A673 (cell line): ENCODE data around the gene SMAD4. TPM values are rescaled to one million over a fixed set of nuclear protein-coding genes. Genes with fewer than 3 reads are reported as not detected.

Experiments used
- BruUV-seq: library from RNA; stranded (reverse); fragments of 400-500 nt; replicated peaks from 2 replicates; lab custom pipeline; 2021; lab: Mats Ljungman, UMichigan
- CTCF ChIA-PET: fragments of 300-600 bp; sonication (Branson Sonifier 250); formaldehyde crosslinking; loops from one replicate; lab custom pipeline; 2022; ENCODE audit warnings: antibody characterized with exemption; lab: Charles Lee
- POLR2A ChIA-PET: fragments of 300-600 bp; sonication (Branson Sonifier 250); formaldehyde crosslinking; loops from one replicate; lab custom pipeline; 2022; ENCODE audit warnings: antibody characterized with exemption; ENCODE audit not compliant: low non-redundant PET; lab: Charles Lee
- DNase-seq: peaks from one replicate; pipeline ENCODE4 v3.0.0-alpha.2; 2015; ENCODE audit warnings: low spot score
- H3K27ac ChIP-seq: fragments of 200-600 bp; sonication (generic); 2 replicates; pipeline ENCODE4 v1.5.1; 2016; ENCODE audit warnings: mixed run types, low read depth, mild to moderate bottlenecking, mixed read lengths, antibody characterized with exemption, low read length; ENCODE audit not compliant: poor library complexity, severe bottlenecking
- H3K27me3 ChIP-seq: fragments of 200-600 bp; sonication (generic); replicated peaks from 2 replicates; pipeline ENCODE4 v1.6.1; 2017; ENCODE audit warnings: mixed run types, low read depth, mild to moderate bottlenecking, mixed read lengths, antibody characterized with exemption, low read length; ENCODE audit not compliant: insufficient read depth, poor library complexity
- H3K36me3 ChIP-seq: fragments of 200-600 bp; sonication (generic); 2 replicates; pipeline ENCODE4 v1.6.1; 2016; ENCODE audit warnings: mixed run types, mild to moderate bottlenecking, mixed read lengths, antibody characterized with exemption, low read length; ENCODE audit not compliant: insufficient read depth, poor library complexity, severe bottlenecking
- H3K4me1 ChIP-seq: fragments of 200-600 bp; sonication (generic); 2 replicates; pipeline ENCODE4 v1.6.1; 2017; ENCODE audit warnings: mixed run types, mild to moderate bottlenecking, mixed read lengths, antibody characterized with exemption, low read length; ENCODE audit not compliant: insufficient read depth, poor library complexity, severe bottlenecking
- H3K4me3 ChIP-seq: fragments of 200-600 bp; sonication (generic); 2 replicates; pipeline ENCODE4 v1.5.1; 2016; ENCODE audit warnings: low read depth, mixed run types, mild to moderate bottlenecking, mixed read lengths, low read length; ENCODE audit not compliant: poor library complexity, severe bottlenecking
- H3K9me3 ChIP-seq: fragments of 200-600 bp; sonication (generic); 2 replicates; pipeline ENCODE4 v1.6.1; 2016; ENCODE audit warnings: mixed run types, low read depth, mild to moderate bottlenecking, mixed read lengths, antibody characterized with exemption, low read length; ENCODE audit not compliant: poor library complexity, severe bottlenecking
- EZH2 ChIP-seq: fragments of 200-600 bp; sonication (generic); IDR thresholded peaks from 2 replicates; pipeline ENCODE4 v1.6.1; 2017; ENCODE audit warnings: borderline replicate concordance, low read depth, mild to moderate bottlenecking, mixed read lengths, antibody characterized with exemption, low read length; ENCODE audit not compliant: poor library complexity, severe bottlenecking
- intact Hi-C: fragments of 100-400 bp; cut with micrococcal nuclease; formaldehyde crosslinking; loops from one replicate; pipeline ENCODE4 v1.10.0; 2022; ENCODE audit not compliant: unreplicated experiment
- total RNA-seq: library from RNA; stranded (reverse); gene quantifications from 2 replicates; pipeline ENCODE4 v1.2.3, GENCODE V29; 2021
- TF ChIP-seq, protein P1 (sequence below): fragments of 300-800, 200-600 bp; sonication (generic); conservative IDR thresholded peaks from 2 replicates; pipeline ENCODE4 v1.5.1; 2017; ENCODE audit warnings: low read depth, mild to moderate bottlenecking, antibody characterized with exemption, low read length, moderate library complexity, mixed read lengths

SMAD4 gene
- total RNA-seq, 1 experiment from 2014 or later, result 120 TPM

- Histone ChIP-seq H3K27ac (no peak overlapping the region), H3K36me3 (no peaks in the 10 kb centered on the region), H3K4me3 (no peak overlapping the region), H3K27me3 (no peaks in the 10 kb centered on the region), H3K4me1 (no peaks in the 10 kb centered on the region), H3K9me3 (no peaks in the 10 kb centered on the region)
- TF ChIP-seq EZH2, result no peak
- TF ChIP-seq, protein P1, sequence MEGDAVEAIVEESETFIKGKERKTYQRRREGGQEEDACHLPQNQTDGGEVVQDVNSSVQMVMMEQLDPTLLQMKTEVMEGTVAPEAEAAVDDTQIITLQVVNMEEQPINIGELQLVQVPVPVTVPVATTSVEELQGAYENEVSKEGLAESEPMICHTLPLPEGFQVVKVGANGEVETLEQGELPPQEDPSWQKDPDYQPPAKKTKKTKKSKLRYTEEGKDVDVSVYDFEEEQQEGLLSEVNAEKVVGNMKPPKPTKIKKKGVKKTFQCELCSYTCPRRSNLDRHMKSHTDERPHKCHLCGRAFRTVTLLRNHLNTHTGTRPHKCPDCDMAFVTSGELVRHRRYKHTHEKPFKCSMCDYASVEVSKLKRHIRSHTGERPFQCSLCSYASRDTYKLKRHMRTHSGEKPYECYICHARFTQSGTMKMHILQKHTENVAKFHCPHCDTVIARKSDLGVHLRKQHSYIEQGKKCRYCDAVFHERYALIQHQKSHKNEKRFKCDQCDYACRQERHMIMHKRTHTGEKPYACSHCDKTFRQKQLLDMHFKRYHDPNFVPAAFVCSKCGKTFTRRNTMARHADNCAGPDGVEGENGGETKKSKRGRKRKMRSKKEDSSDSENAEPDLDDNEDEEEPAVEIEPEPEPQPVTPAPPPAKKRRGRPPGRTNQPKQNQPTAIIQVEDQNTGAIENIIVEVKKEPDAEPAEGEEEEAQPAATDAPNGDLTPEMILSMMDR, result no peak
- CTCF ChIA-PET, result no interaction called here
- DNase-seq, result no peak
- POLR2A ChIA-PET, result no interaction called here
- intact Hi-C loops, result no loop called here
- no TSS peak for BruUV-seq
Observed at GRCh38 chr18:51013259-51013658, 16.8 kb upstream of the SMAD4 start.

GRCh38 chr18:51017140-51017879, 12.7 kb upstream of the SMAD4 start:
- ChIA-PET CTCF (no interaction called here), POLR2A (no interaction called here)
- no peak for DNase-seq
- no peak for TF ChIP-seq EZH2
- TF ChIP-seq, protein P1, result no peak
- Histone ChIP-seq H3K4me1 (no peaks in the 10 kb centered on the region), H3K36me3 (no peaks in the 10 kb centered on the region), H3K27me3 (no peaks in the 10 kb centered on the region), H3K27ac (no peak overlapping the region), H3K4me3 (no peak overlapping the region), H3K9me3 (no peaks in the 10 kb centered on the region)
- no TSS peak for BruUV-seq
- intact Hi-C loops, result no loop called here

GRCh38 chr18:51020536-51020935, 9.5 kb upstream of the SMAD4 start:
- Histone ChIP-seq H3K27me3 (no peaks in the 10 kb centered on the region), H3K4me1 (no peaks in the 10 kb centered on the region), H3K9me3 (no peaks in the 10 kb centered on the region), H3K36me3 (no peaks in the 10 kb centered on the region), H3K4me3 (no peak overlapping the region), H3K27ac (no peak overlapping the region)
- ChIA-PET POLR2A (no interaction called here), CTCF (no interaction called here)
- BruUV-seq, result no TSS peak
- no peak for DNase-seq
- intact Hi-C loops, result no loop called here
- TF ChIP-seq, protein P1, result no peak
- TF ChIP-seq EZH2, result no peak
